OCI-LY7 (cell line): ENCODE results near the gene EIPR1. TPM values are rescaled to one million over a fixed set of nuclear protein-coding genes. Genes with fewer than 3 reads are reported as not detected.

Experiments used
- BruUV-seq: library from RNA; stranded (reverse); fragments of 400-500 nt; replicated peaks from 2 replicates; lab custom pipeline; 2021; lab: Mats Ljungman, UMichigan
- CTCF ChIA-PET: fragments of 300-600 bp; sonication (Branson Sonifier 250); formaldehyde crosslinking; loops from one replicate; lab custom pipeline; 2022; ENCODE audit warnings: antibody characterized with exemption; ENCODE audit not compliant: unreplicated experiment; lab: Charles Lee
- POLR2A ChIA-PET: fragments of 300-600 bp; sonication (Branson Sonifier 250); formaldehyde crosslinking; loops from one replicate; lab custom pipeline; 2022; ENCODE audit warnings: antibody characterized with exemption; lab: Charles Lee
- DNase-seq: peaks from one replicate; pipeline ENCODE4 v3.0.0-alpha.2; 2015; ENCODE audit warnings: low spot score
- H2AFZ ChIP-seq: fragments of 200-600 bp; sonication (generic), shearing (Covaris generic); 2 replicates; pipeline ENCODE4 v1.6.1; 2014; ENCODE audit warnings: mild to moderate bottlenecking, antibody characterized with exemption, low read length, moderate library complexity
- H3K27ac ChIP-seq: fragments of 200-600 bp; sonication (generic); 2 replicates; pipeline ENCODE4 v1.5.1; 2014; ENCODE audit warnings: mixed run types, low read depth, mild to moderate bottlenecking, moderate library complexity, low read length, inconsistent platforms; ENCODE audit not compliant: poor library complexity, severe bottlenecking
- H3K36me3 ChIP-seq: fragments of 200-600 bp; sonication (generic); 2 replicates; pipeline ENCODE4 v1.6.1; 2014; ENCODE audit warnings: mild to moderate bottlenecking, antibody characterized with exemption, low read length, moderate library complexity, mixed read lengths; ENCODE audit not compliant: insufficient read depth
- H3K4me1 ChIP-seq: fragments of 200-600 bp; sonication (generic); 2 replicates; pipeline ENCODE4 v1.5.1; 2014; ENCODE audit warnings: mild to moderate bottlenecking, low read length; ENCODE audit not compliant: insufficient read depth, poor library complexity, severe bottlenecking
- H3K4me2 ChIP-seq: fragments of 200-600 bp; sonication (generic); 2 replicates; pipeline ENCODE4 v1.6.1; 2014; ENCODE audit warnings: mild to moderate bottlenecking, low read length
- H3K4me3 ChIP-seq: fragments of 200-600 bp; sonication (generic); 2 replicates; pipeline ENCODE4 v1.5.1; 2014; ENCODE audit warnings: mild to moderate bottlenecking, low read depth, low read length; ENCODE audit not compliant: poor library complexity, severe bottlenecking
- H3K79me2 ChIP-seq: fragments of 200-600 bp; sonication (generic); 2 replicates; pipeline ENCODE4 v1.6.1; 2016; ENCODE audit warnings: low read depth, mild to moderate bottlenecking, low read length, moderate library complexity, mixed read lengths; ENCODE audit not compliant: insufficient read depth
- H3K9me2 ChIP-seq: fragments of 200-600 bp; sonication (generic); 2 replicates; pipeline ENCODE4 v1.6.1; 2016; ENCODE audit warnings: mild to moderate bottlenecking, low read length, mixed read lengths; ENCODE audit not compliant: insufficient read depth
- H3K9me3 ChIP-seq: fragments of 200-600 bp; sonication (generic); 2 replicates; pipeline ENCODE4 v1.6.1; 2014; ENCODE audit warnings: mild to moderate bottlenecking, mixed run types, low read length, mixed read lengths
- H4K20me1 ChIP-seq: fragments of 200-600 bp; sonication (generic); 2 replicates; pipeline ENCODE4 v1.6.1; 2014; ENCODE audit warnings: mild to moderate bottlenecking, antibody characterized with exemption, low read length, moderate library complexity, mixed read lengths; ENCODE audit not compliant: insufficient read depth
- EZH2phosphoT487 ChIP-seq: fragments of 200-600 bp; sonication (generic); IDR thresholded peaks from 2 replicates; pipeline ENCODE4 v1.6.1; 2018; ENCODE audit warnings: low read depth, borderline replicate concordance, mild to moderate bottlenecking, mixed run types, antibody characterized with exemption, low read length, moderate library complexity, mixed read lengths
- intact Hi-C: fragments of 100-400 bp; cut with micrococcal nuclease; formaldehyde crosslinking; loops from one replicate; pipeline ENCODE4 v1.10.0; 2022; ENCODE audit not compliant: unreplicated experiment
- total RNA-seq, 2 experiments: library from RNA; depleted of rRNA in 1 of 2; stranded (reverse); fragments of >200 nt in 1 of 2; shearing (Covaris generic) in 1 of 2; gene quantifications; 2 replicates each; pipeline ENCODE4 v1.2.3, GENCODE V29; 2014 to 2022
- TF ChIP-seq, protein P1 (sequence below): fragments of 200-600 bp; sonication (generic); conservative IDR thresholded peaks from 2 replicates; pipeline ENCODE4 v1.5.1; 2014; ENCODE audit warnings: mild to moderate bottlenecking, antibody characterized with exemption, low read length, moderate library complexity, mixed read lengths

Gene EIPR1
- total RNA-seq, 2 experiments from 2014 or later: 60.5 to 61.7 TPM

GRCh38 chr2:3249476-3249962 is 128.1 kb downstream of the EIPR1 start:
- BruUV-seq: no TSS peak
- DNase-seq: no peak
- Histone ChIP-seq H3K79me2 (no peaks in the 10 kb centered on the region), H3K4me1 (peaks cover 11% of the 10 kb centered on the region), H3K4me3 (no peak overlapping the region), H3K27ac (no peak overlapping the region), H3K4me2 (no peak overlapping the region), H2AFZ (no peak overlapping the region), H3K9me2 (no peaks in the 10 kb centered on the region), H4K20me1 (no peaks in the 10 kb centered on the region), H3K9me3 (peaks cover 26% of the 10 kb centered on the region), H3K36me3 (peaks cover 54% of the 10 kb centered on the region)
- TF ChIP-seq, protein P1, sequence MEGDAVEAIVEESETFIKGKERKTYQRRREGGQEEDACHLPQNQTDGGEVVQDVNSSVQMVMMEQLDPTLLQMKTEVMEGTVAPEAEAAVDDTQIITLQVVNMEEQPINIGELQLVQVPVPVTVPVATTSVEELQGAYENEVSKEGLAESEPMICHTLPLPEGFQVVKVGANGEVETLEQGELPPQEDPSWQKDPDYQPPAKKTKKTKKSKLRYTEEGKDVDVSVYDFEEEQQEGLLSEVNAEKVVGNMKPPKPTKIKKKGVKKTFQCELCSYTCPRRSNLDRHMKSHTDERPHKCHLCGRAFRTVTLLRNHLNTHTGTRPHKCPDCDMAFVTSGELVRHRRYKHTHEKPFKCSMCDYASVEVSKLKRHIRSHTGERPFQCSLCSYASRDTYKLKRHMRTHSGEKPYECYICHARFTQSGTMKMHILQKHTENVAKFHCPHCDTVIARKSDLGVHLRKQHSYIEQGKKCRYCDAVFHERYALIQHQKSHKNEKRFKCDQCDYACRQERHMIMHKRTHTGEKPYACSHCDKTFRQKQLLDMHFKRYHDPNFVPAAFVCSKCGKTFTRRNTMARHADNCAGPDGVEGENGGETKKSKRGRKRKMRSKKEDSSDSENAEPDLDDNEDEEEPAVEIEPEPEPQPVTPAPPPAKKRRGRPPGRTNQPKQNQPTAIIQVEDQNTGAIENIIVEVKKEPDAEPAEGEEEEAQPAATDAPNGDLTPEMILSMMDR: no peak
- TF ChIP-seq EZH2phosphoT487: no peak
- intact Hi-C loops: no loop called here
- ChIA-PET POLR2A (no interaction called here), CTCF (no interaction called here)

DNA sequence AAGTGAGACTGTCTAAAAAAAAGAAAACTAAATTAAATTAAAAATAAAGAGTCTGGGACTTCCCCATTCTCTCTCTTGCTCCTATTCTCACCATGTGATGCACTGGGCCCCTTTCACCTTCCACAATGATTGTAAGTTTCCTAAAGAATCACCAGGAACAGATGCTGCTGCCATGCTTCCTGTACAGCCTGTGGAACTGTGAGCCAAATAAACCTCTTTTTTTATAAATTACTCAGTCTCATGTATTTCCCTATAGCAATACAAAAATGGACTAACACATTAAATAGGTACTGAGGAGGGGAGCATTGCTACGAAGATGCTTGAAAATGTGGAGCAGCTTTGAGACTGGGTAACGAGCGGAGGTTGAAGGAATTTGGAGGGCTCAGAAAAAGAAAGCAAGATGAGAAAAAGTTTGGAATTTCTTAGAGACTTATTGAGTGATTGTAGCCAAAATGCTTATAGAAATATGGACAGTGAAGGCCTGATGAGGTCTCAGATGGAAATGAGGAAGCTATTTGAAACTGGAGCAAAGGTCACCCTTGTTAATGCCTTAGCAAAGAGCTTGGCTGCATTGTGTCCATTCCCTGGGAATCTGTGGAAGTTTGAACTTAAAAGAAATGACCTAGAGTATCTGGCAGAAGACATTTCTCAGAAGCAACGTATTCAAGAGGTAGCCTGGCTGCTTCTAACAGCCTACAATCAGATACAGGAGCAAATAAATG is 128.7 kb downstream of the EIPR1 start:
- ChIA-PET POLR2A (no interaction called here), CTCF (no interaction called here)
- peaks cover 26% of the 10 kb centered on the region for H3K9me3 ChIP-seq
- intact Hi-C loops: no loop called here
- H3K4me3 ChIP-seq: no peak overlapping the region
- DNase-seq: no peak
- H3K4me2 ChIP-seq: no peak overlapping the region
- H2AFZ ChIP-seq: no peak overlapping the region
- peaks cover 54% of the 10 kb centered on the region for H3K36me3 ChIP-seq
- H3K9me2 ChIP-seq: no peaks in the 10 kb centered on the region
- H3K79me2 ChIP-seq: no peaks in the 10 kb centered on the region
- no peak for TF ChIP-seq EZH2phosphoT487
- TF ChIP-seq, protein P1: no peak
- no peak overlapping the region for H3K27ac ChIP-seq
- H3K4me1 ChIP-seq: peaks cover 5% of the 10 kb centered on the region
- no TSS peak for BruUV-seq
- no peaks in the 10 kb centered on the region for H4K20me1 ChIP-seq
